ELF-1 (cell line): Measurements from ENCODE around the gene PCDHGA10.
"Not testable (repeated sequence)": the region's sequence is repeated elsewhere in the genome, so short reads cannot be mapped to it uniquely, and the experiment has no call there.

Source experiments
- DNase-seq: peaks from one replicate; pipeline ENCODE4 v3.0.0-alpha.2; 2016; ENCODE audit warnings: low read depth, low spot score

The PCDHGA10 gene

DNA sequence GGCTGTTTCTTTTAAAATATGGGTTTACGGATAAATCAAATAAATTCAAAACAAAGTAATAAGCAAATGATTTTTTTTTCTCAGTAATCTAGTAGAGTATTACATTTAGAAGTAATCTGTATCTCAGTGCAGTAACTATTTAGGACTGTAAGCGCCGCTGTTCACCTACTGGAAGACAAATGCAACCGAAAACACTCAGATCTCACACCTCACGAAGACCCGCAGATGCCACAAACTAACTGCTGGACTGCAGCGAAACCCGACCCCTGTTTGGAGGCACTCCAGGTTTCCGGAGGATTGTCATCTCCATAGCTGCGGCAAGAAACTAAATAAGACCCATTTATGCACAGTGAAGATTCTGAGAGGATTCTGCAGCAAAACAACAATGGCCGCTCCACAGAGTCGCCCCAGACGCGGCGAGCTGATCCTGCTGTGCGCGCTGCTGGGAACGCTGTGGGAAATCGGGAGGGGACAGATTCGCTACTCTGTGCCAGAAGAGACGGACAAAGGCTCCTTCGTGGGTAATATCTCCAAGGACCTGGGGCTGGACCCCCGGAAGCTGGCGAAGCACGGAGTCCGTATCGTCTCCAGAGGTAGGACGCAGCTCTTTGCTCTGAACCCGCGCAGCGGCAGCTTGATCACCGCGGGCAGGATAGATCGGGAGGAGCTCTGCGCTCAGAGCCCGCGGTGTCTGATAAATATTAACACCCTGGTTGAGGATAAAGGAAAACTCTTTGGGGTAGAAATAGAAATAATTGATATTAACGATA is 20.2 kb upstream of the PCDHGA10 start, which contains the start of gene PCDHGA8:
Gene PCDHGA8, plus strand, starts transcription at position 205 of the 770 bp plus-strand sequence. Its CDS starts 181 bp downstream, at position 386.
- DNase-seq = no peak

GRCh38 chr5:141393267-141393666 is 19.5 kb upstream of the PCDHGA10 start:
- DNase-seq = no peak

DNA sequence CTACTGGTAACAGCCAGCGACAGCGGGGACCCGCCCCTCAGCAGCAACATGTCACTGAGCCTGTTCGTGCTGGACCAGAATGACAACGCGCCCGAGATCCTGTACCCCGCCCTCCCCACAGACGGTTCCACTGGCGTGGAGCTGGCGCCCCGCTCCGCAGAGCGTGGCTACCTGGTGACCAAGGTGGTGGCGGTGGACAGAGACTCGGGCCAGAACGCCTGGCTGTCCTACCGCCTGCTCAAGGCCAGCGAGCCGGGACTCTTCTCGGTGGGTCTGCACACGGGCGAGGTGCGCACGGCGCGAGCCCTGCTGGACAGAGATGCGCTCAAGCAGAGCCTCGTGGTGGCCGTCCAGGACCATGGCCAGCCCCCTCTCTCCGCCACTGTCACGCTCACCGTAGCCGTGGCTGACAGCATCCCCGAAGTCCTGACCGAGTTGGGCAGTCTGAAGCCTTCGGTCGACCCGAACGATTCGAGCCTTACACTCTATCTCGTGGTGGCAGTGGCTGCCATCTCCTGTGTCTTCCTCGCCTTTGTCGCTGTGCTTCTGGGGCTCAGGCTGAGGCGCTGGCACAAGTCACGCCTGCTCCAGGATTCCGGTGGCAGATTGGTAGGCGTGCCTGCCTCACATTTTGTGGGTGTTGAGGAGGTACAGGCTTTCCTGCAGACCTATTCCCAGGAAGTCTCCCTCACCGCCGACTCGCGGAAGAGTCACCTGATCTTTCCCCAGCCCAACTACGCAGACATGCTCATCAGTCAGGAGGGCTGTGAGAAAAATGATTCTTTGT is 18.2 kb upstream of the PCDHGA10 start:
- not testable (repeated sequence) for DNase-seq

- DNase-seq = not testable (repeated sequence)
Observed at GRCh38 chr5:141397756-141398551, 14.8 kb upstream of the PCDHGA10 start, which contains the start of gene PCDHGB5. TSS of gene PCDHGB5 (plus strand) at chr5:141397947. CDS start at chr5:141398128, 181 bp downstream.

DNA sequence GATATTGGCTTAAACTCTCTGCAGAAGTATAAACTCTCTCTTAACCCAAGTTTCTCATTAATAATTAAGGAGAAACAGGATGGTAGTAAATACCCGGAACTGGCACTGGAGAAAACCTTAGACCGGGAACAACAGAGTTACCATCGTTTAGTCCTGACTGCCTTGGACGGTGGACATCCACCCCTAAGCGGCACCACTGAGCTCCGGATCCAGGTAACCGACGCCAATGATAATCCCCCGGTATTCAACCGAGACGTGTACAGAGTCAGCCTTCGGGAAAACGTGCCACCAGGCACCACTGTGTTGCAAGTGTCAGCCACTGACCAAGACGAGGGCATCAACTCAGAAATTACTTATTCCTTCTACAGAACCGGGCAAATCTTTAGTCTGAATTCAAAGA is 14.2 kb upstream of the PCDHGA10 start:
- DNase-seq = no peak

DNA sequence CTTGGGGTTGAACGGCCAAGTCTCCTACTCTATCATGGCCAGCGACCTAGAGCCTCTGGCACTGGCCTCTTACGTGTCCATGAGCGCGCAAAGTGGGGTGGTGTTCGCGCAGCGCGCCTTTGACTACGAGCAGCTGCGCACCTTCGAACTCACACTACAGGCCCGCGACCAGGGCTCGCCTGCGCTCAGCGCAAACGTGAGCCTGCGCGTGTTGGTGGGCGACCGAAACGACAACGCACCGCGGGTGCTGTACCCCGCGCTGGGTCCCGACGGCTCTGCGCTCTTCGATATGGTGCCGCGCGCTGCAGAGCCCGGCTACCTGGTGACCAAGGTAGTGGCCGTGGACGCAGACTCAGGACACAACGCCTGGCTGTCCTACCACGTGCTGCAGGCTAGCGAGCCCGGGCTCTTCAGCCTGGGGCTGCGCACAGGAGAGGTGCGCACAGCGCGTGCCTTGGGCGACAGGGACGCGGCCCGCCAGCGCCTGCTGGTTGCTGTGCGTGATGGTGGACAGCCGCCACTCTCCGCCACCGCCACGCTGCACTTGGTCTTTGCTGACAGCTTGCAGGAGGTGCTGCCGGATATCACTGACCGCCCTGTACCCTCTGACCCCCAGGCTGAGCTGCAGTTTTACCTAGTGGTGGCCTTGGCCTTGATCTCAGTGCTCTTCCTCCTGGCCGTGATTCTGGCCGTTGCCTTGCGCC is 13.1 kb upstream of the PCDHGA10 start:
- DNase-seq = no peak

DNA sequence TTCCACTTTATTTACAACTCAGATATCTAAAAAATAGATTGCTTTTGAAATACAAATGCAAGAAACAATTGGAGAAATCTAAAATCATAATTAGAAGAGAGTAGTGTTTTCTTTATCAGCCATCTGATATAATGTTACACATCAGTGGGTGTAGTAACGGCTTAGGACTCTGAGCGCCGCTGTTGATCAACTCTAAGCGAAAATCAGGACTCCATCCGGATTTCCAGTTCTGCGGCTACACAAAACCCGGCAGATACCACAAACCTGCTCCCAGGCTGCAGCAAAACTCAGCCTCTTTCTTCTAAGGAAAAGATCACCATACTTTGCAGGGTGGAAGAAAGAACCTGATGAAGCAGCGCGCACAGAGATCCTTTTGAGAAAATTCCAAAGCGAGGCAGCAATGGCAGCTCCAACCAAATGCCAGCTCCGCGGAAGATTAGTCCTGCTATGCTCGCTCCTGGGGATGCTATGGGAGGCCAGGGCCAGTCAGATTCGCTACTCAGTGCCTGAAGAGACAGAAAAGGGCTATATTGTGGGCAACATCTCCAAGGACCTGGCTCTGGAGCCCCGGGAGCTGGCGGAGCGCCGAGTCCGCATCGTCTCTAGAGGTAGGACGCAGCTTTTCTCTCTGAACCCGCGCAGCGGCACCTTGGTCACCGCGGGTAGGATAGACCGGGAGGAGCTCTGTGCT is 10.1 kb upstream of the PCDHGA10 start, which contains the start of gene PCDHGA9:
Gene PCDHGA9, plus strand, starts transcription at position 226 of the 691 bp plus-strand sequence. Its CDS starts 175 bp downstream, at position 401.
- no peak for DNase-seq

GRCh38 chr5:141403387-141403786 is 9.4 kb upstream of the PCDHGA10 start:
- no peak for DNase-seq

- peak; percentile 82 for DNase-seq
Observed at GRCh38 chr5:141407790-141408505, 4.8 kb upstream of the PCDHGA10 start, which contains the start of gene PCDHGB6. TSS of gene PCDHGB6 (plus strand) at chr5:141408021. CDS start at chr5:141408203, 182 bp downstream.

- no peak for DNase-seq
Observed at GRCh38 chr5:141409598-141410306, 3.0 kb upstream of the PCDHGA10 start.

DNA sequence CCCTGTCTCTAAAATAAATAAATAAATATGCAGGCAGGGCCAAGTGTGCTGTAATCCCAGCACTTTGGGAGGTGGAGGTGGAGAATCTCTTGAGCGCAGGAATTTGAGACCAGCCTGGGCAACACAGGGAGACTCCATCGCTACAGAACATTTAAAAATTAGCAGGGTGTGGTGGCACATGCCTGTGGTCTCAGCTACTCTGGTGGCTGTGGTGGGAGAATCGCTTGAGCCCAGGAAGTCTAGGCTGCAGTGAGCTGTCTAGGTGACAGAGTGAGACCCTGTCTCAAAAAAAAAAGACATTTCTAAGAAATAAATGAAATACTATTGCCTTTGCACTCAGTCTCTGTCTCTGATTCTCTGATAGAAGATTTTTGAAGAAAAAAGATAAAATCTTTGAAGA is 1.2 kb upstream of the PCDHGA10 start:
- no peak for DNase-seq

- peak; percentile 42 for DNase-seq
Observed at GRCh38 chr5:141413540-141414069, 818 bp downstream of the PCDHGA10 start.

GRCh38 chr5:141414548-141415274 is 1.9 kb downstream of the PCDHGA10 start:
- not testable (repeated sequence) for DNase-seq

GRCh38 chr5:141415275-141415618 is 2.5 kb downstream of the PCDHGA10 start:
- DNase-seq = not testable (repeated sequence)

DNA sequence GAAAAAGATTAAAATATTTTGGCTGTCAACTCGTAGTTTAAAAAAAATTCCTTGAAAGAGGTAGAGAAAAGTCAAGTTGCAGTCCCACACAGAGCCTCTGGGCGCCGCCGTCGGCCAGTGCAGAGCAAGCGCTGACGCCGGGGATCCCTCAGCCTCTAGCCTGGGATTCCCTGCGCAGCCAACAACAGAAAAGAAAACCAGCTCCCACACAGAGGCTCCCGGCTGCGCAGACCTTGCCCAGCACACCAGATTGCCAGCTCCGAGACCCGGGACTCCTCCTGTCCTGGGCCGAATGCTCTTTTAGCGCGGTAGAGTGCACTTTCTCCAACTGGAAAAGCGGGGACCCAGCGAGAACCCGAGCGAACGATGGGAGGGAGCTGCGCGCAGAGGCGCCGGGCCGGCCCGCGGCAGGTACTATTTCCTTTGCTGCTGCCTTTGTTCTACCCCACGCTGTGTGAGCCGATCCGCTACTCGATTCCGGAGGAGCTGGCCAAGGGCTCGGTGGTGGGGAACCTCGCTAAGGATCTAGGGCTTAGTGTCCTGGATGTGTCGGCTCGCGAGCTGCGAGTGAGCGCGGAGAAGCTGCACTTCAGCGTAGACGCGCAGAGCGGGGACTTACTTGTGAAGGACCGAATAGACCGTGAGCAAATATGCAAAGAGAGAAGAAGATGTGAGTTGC is 4.8 kb downstream of the PCDHGA10 start, which contains the start of gene PCDHGB7:
Gene PCDHGB7, plus strand, starts transcription at position 184 of the 679 bp plus-strand sequence. Its CDS starts 183 bp downstream, at position 367.
- peak; percentile 91 for DNase-seq

DNA sequence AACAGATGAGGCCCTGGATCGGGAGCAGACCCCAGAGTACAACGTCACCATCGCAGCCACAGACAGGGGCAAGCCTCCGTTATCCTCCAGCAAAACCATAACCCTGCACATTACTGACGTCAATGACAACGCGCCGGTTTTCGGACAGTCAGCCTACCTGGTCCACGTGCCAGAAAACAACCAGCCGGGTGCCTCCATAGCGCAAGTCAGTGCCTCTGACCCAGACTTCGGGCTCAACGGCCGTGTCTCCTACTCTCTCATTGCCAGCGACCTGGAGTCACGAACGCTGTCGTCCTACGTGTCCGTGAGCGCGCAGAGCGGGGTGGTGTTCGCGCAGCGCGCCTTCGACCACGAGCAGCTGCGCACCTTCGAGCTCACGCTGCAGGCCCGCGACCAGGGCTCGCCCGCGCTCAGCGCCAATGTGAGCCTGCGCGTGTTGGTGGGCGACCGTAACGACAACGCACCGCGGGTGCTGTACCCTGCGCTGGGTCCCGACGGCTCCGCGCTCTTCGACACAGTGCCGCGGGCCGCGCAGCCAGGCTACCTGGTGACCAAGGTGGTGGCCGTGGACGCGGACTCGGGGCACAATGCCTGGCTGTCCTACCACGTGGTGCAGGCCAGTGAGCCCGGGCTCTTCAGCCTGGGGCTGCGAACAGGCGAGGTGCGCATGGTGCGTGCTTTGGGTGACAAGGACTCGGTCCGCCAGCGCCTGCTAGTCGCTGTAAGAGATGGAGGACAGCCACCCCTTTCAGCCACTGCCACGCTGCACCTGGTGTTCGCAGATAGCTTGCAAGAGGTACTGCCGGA is 6.5 kb downstream of the PCDHGA10 start:
- DNase-seq = no peak
